GM08714 (cell line): ENCODE measurements around the gene KCTD4.

Experiments used
- H3K4me3 ChIP-seq: fragments of 200-500 bp; sonication (Bioruptor generic); 2 replicates; pipeline ENCODE4 v1.5.1; 2014; ENCODE audit warnings: mild to moderate bottlenecking, low read length, inconsistent platforms
- ZNF274 ChIP-seq: IDR thresholded peaks from 2 replicates; pipeline ENCODE4 v1.6.1; 2012; ENCODE audit warnings: mild to moderate bottlenecking, low read depth, low read length

Gene KCTD4

GRCh38 chr13:45168555-45168930 lies 32.3 kb downstream of the KCTD4 start:
- TF ChIP-seq ZNF274: no peak
- no peak overlapping the region for H3K4me3 ChIP-seq

- H3K4me3 ChIP-seq: no peak overlapping the region
- TF ChIP-seq ZNF274: no peak
Observed at GRCh38 chr13:45167611-45168554, 33.0 kb downstream of the KCTD4 start.

- TF ChIP-seq ZNF274: no peak
- H3K4me3 ChIP-seq: no peak overlapping the region
Observed at GRCh38 chr13:45166858-45167257, 34.0 kb downstream of the KCTD4 start.

- no peak overlapping the region for H3K4me3 ChIP-seq
- TF ChIP-seq ZNF274: no peak
Observed at GRCh38 chr13:45162821-45163220, 38.0 kb downstream of the KCTD4 start.

GRCh38 chr13:45162194-45162593 lies 38.7 kb downstream of the KCTD4 start:
- TF ChIP-seq ZNF274: no peak
- no peak overlapping the region for H3K4me3 ChIP-seq

GRCh38 chr13:45156565-45157361 lies 44.1 kb downstream of the KCTD4 start:
- TF ChIP-seq ZNF274: no peak

GRCh38 chr13:45149964-45150363 lies 50.9 kb downstream of the KCTD4 start:
- no peak overlapping the region for H3K4me3 ChIP-seq
- TF ChIP-seq ZNF274: no peak

More at GRCh38 chr13:45156565-45157361, 44.1 kb downstream of the KCTD4 start:
- H3K4me3 ChIP-seq: no peak overlapping the region

GRCh38 chr13:45143346-45143751 lies 57.5 kb downstream of the KCTD4 start:
- H3K4me3 ChIP-seq: no peak overlapping the region
- no peak for TF ChIP-seq ZNF274
